ENCODE measurements around the gene TLCD3A. TPM values are rescaled to one million over a fixed set of nuclear protein-coding genes. Genes with fewer than 3 reads are reported as not detected.
"Not testable (repeated sequence)": the region's sequence is repeated elsewhere in the genome, so short reads cannot be mapped to it uniquely, and the experiment has no call there.

TLCD3A gene
- total RNA-seq, 1 donor from 2014 or later = 30.2 TPM

GRCh38 chr17:748604-749003 is 16.2 kb downstream of the TLCD3A start:
- not testable (repeated sequence) for DNase-seq (ENCODE audit: low spot score)

- not testable (repeated sequence) for DNase-seq (ENCODE audit: low spot score)
These were observed 17.0 kb downstream of the TLCD3A start for GRCh38 chr17:749359-749758.

- no peak for DNase-seq (ENCODE audit: low spot score)
These were observed 18.1 kb downstream of the TLCD3A start for GRCh38 chr17:750431-751037.

- peak; percentile 18 for DNase-seq (ENCODE audit: low spot score)
These were observed 19.0 kb downstream of the TLCD3A start for GRCh38 chr17:751269-752001.

- peak; percentile 93 for DNase-seq (ENCODE audit: low spot score)
These were observed 19.7 kb downstream of the TLCD3A start, which contains the start of gene GEMIN4 for GRCh38 chr17:752002-752619. GEMIN4 (minus strand) TSS chr17:752264; CDS start chr17:752142, 122 bp downstream.

GRCh38 chr17:752620-753219 is 20.3 kb downstream of the TLCD3A start:
- peak; percentile 74 for DNase-seq (ENCODE audit: low spot score)

DNA sequence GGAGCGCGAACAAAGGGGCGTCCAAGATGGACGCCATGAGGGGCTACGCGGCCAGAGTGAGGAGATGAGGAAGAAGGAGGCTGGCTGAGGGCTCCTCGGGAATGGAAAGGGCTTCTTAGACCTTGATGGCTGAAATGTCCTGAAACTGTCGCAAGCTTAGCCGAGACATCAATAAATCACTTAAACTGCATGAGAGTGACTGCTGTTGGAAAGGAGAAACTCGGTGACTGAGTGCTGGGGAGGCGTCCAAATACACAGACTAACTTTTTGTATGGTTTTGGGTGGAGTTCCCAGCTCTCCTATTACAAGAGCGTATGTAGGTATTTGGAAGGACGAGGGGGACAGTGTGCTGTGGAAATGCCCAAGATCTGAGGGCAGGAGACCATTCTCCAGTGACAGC is 21.0 kb downstream of the TLCD3A start:
- no peak for DNase-seq (ENCODE audit: low spot score)

DNA sequence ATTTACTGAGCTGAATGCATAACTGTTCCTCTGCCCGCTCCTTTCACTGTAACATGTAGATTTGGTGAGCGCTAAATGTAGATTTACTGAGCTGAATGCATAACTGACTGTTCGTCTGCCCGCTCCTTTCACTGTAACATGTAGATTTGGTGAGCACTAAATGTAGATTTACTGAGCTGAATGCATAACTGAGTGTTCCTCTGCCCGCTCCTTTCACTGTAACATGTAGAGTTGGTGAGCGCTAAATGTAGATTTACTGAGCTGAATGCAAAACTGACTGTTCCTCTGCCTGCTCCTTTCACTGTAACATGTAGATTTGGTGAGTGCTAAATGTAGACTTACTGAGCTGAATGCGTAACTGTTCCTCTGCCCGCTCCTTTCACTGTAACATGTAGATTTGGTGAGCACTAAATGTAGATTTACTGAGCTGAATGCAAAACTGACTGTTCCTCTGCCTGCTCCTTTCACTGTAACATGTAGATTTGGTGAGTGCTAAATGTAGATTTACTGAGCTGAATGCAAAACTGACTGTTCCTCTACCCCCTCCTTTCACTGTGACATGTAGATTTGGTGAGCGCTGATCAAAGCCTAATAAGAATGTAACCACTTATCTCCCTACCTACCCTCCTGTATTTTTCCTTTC is 23.0 kb downstream of the TLCD3A start:
- DNase-seq (ENCODE audit: low spot score) = not testable (repeated sequence)

GRCh38 chr17:756010-756567 is 23.7 kb downstream of the TLCD3A start:
- DNase-seq (ENCODE audit: low spot score) = not testable (repeated sequence)

GRCh38 chr17:759964-760363 is 27.6 kb downstream of the TLCD3A start:
- DNase-seq (ENCODE audit: low spot score) = no peak

- DNase-seq (ENCODE audit: low spot score) = no peak
These were observed 28.0 kb downstream of the TLCD3A start for GRCh38 chr17:760371-760770.

GRCh38 chr17:767076-767475 is 34.7 kb downstream of the TLCD3A start:
- DNase-seq (ENCODE audit: low spot score) = no peak

DNA sequence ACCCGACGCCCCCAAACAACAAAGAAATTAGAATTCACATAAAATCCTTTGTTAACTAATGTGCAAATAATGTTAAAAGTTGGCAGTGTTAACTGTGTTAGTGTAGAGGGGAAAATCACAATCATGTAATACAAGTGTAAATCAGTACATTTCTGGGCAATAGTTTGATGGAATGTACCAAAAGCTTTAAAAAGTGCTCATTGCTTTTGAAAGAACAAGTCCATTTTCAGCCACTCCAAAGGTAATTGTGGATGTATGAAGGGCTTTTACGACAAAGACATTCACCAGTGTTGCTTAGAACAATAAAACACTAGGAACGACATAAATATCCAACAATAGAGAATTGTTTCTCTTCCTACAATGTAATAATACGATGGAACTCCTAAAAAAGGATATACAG is 40.6 kb downstream of the TLCD3A start:
- no peak for DNase-seq (ENCODE audit: low spot score)

GRCh38 chr17:773467-774312 is 41.3 kb downstream of the TLCD3A start:
- no peak for DNase-seq (ENCODE audit: low spot score)

DNA sequence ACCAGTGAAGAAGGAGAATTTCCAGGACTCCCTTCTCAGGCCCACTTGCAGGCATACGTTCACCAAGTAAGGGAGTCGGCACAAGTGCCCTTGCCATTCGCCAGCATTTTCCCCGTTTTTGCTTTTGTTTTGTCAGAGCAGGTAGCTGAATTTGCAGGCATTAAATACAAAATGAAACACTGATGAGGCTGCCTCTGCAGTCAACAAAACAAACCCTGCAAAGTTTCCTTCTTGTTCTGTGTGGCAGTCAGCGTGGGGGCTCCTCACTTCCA is 41.9 kb downstream of the TLCD3A start:
- no peak for DNase-seq (ENCODE audit: low spot score)

GRCh38 chr17:778096-778495 is 45.7 kb downstream of the TLCD3A start:
- no peak for DNase-seq (ENCODE audit: low spot score)

DNA sequence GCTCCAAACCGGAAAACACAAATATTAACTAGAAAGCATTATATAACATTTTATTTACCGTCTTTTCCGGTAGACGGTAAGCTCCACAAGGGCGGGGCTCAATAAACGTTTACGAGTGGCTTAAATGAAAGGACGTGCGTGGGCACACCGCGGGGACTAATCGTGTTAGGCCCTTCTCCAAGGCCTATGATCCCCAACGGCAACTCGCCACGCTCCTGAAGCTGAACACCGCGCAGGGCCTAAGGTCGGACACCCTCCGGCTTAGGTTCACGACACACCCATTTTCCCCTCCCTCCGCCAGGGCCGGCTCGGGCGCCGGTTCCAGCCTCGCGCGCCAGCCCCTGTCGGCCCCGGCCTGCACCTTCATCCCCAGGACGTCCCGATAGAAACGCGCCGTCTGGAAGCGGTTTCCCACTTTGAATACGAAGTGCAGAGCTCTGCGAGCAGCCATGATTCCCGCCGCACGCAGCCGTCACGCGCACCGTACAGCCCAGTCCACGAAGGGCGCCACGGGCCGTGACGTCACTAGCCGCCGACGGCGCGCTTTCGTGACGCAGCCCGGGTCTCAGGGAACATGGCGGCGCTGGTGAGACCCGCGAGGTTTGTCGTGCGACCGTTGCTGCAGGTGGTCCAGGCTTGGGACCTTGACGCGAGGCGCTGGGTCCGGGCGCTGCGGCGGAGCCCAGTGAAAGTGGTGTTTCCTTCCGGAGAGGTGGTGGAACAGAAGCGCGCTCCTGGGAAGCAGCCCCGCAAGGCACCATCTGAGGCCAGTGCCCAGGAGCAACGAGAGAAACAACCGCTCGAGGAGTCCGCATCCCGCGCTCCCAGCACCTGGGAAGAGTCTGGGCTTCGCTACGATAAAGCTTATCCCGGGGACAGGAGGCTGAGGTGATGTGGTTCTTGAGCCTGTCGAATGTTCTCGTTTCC is 49.7 kb downstream of the TLCD3A start, which contains the start of the genes GLOD4 and MRM3:
Gene GLOD4, minus strand, starts transcription at position 476 of the 927 bp plus-strand sequence. Its CDS starts 25 bp downstream, at position 451.
Gene MRM3, plus strand, starts transcription at position 549 of the 927 bp plus-strand sequence. Its CDS starts 26 bp downstream, at position 575.
- peak; percentile 96 for DNase-seq (ENCODE audit: low spot score)

- DNase-seq (ENCODE audit: low spot score) = no peak
These were observed 51.7 kb downstream of the TLCD3A start for GRCh38 chr17:784143-784542.

DNA sequence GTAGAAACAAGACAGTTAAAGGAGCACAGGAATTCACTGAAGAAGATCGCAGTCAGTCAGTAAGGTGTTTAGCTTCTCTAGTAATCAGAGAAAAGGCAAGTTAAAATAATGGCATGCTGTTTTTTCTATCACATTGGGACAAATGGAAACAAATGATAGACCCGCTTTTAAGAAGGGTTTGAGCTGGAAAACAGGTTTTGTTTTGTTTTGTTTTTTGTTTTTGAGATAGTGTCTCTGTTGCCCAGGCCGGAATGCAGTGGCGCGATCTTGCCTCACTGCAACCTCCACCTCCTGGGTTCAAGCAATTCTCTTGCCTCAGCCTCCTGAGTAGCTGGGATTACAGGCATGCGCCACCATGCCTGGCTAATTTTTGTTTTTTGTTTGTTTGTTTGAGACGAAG is 53.5 kb downstream of the TLCD3A start:
- not testable (repeated sequence) for DNase-seq (ENCODE audit: low spot score)

Measured in mucosa of gallbladder (tissue), 1 donor.